ENCODE data around the gene HIBADH.

- no peak for TF ChIP-seq SP1 (IDR thresholded peaks at IDR 0.05)
- no peak for TF ChIP-seq ZNF384 (IDR thresholded peaks at IDR 0.05)
- no peak for TF ChIP-seq HDGF (IDR thresholded peaks at IDR 0.05; ENCODE audit: borderline replicate concordance)
- TF ChIP-seq, protein P1, sequence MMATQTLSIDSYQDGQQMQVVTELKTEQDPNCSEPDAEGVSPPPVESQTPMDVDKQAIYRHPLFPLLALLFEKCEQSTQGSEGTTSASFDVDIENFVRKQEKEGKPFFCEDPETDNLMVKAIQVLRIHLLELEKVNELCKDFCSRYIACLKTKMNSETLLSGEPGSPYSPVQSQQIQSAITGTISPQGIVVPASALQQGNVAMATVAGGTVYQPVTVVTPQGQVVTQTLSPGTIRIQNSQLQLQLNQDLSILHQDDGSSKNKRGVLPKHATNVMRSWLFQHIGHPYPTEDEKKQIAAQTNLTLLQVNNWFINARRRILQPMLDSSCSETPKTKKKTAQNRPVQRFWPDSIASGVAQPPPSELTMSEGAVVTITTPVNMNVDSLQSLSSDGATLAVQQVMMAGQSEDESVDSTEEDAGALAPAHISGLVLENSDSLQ (IDR thresholded peaks at IDR 0.05): peak; percentile 68
- no peak for TF ChIP-seq BHLHE40 (IDR thresholded peaks at IDR 0.05; ENCODE audit: borderline replicate concordance)
- no peak for TF ChIP-seq FOXM1 (IDR thresholded peaks at IDR 0.05; ENCODE audit: borderline replicate concordance)
- no peak for TF ChIP-seq L3MBTL2 (conservative IDR thresholded peaks at IDR 0.05)
Measured at GRCh38 chr7:27615420-27616185, 47.1 kb downstream of the HIBADH start.
